ENCODE results near the gene LRRC7.

Gene LRRC7

GRCh38 chr1:69567652-69568420 lies at the start of gene LRRC7:
Gene LRRC7 (plus strand): TSS chr1:69567922. CDS start chr1:69568640, 718 bp downstream.
- no peak for DNase-seq
- in situ Hi-C loops (cut with HindIII; ENCODE audit: low pct_ligation_motif_present, low pct_unique_long_range_greater_than_20kb, low sequenced_read_pairs), result no loop called here

- no peak for DNase-seq
- in situ Hi-C loops (cut with HindIII; ENCODE audit: low pct_ligation_motif_present, low pct_unique_long_range_greater_than_20kb, low sequenced_read_pairs), result no loop called here
Measured at GRCh38 chr1:69519006-69519405, 48.7 kb upstream of the LRRC7 start.

GRCh38 chr1:69520326-69520725 lies 47.4 kb upstream of the LRRC7 start:
- in situ Hi-C loops (cut with HindIII; ENCODE audit: low pct_ligation_motif_present, low pct_unique_long_range_greater_than_20kb, low sequenced_read_pairs), result no loop called here
- no peak for DNase-seq

GRCh38 chr1:69523032-69523431 lies 44.7 kb upstream of the LRRC7 start:
- no peak for DNase-seq
- in situ Hi-C loops (cut with HindIII; ENCODE audit: low pct_ligation_motif_present, low pct_unique_long_range_greater_than_20kb, low sequenced_read_pairs), result no loop called here

- DNase-seq, result no peak
- in situ Hi-C loops (cut with HindIII; ENCODE audit: low pct_ligation_motif_present, low pct_unique_long_range_greater_than_20kb, low sequenced_read_pairs), result no loop called here
Measured at GRCh38 chr1:69523461-69523860, 44.3 kb upstream of the LRRC7 start.

- no peak for DNase-seq
- in situ Hi-C loops (cut with HindIII; ENCODE audit: low pct_ligation_motif_present, low pct_unique_long_range_greater_than_20kb, low sequenced_read_pairs), result no loop called here
Measured at GRCh38 chr1:69524015-69524414, 43.7 kb upstream of the LRRC7 start.

GRCh38 chr1:69527273-69527672 lies 40.4 kb upstream of the LRRC7 start:
- no peak for DNase-seq
- in situ Hi-C loops (cut with HindIII; ENCODE audit: low pct_ligation_motif_present, low pct_unique_long_range_greater_than_20kb, low sequenced_read_pairs), result no loop called here

- no peak for DNase-seq
- in situ Hi-C loops (cut with HindIII; ENCODE audit: low pct_ligation_motif_present, low pct_unique_long_range_greater_than_20kb, low sequenced_read_pairs), result no loop called here
Measured at GRCh38 chr1:69528376-69528775, 39.3 kb upstream of the LRRC7 start.

GRCh38 chr1:69533343-69533742 lies 34.4 kb upstream of the LRRC7 start:
- in situ Hi-C loops (cut with HindIII; ENCODE audit: low pct_ligation_motif_present, low pct_unique_long_range_greater_than_20kb, low sequenced_read_pairs), result no loop called here

GRCh38 chr1:69534829-69535228 lies 32.9 kb upstream of the LRRC7 start:
- in situ Hi-C loops (cut with HindIII; ENCODE audit: low pct_ligation_motif_present, low pct_unique_long_range_greater_than_20kb, low sequenced_read_pairs), result no loop called here
- no peak for DNase-seq

More at GRCh38 chr1:69533343-69533742, 34.4 kb upstream of the LRRC7 start:
- no peak for DNase-seq

- in situ Hi-C loops (cut with HindIII; ENCODE audit: low pct_ligation_motif_present, low pct_unique_long_range_greater_than_20kb, low sequenced_read_pairs), result no loop called here
- no peak for DNase-seq
Measured at GRCh38 chr1:69535490-69535889, 32.2 kb upstream of the LRRC7 start.

GRCh38 chr1:69540052-69540451 lies 27.7 kb upstream of the LRRC7 start:
- no peak for DNase-seq
- in situ Hi-C loops (cut with HindIII; ENCODE audit: low pct_ligation_motif_present, low pct_unique_long_range_greater_than_20kb, low sequenced_read_pairs), result no loop called here

- DNase-seq, result no peak
- in situ Hi-C loops (cut with HindIII; ENCODE audit: low pct_ligation_motif_present, low pct_unique_long_range_greater_than_20kb, low sequenced_read_pairs), result no loop called here
Measured at GRCh38 chr1:69551476-69552324, 16.0 kb upstream of the LRRC7 start.

GRCh38 chr1:69553726-69554125 lies 14.0 kb upstream of the LRRC7 start:
- in situ Hi-C loops (cut with HindIII; ENCODE audit: low pct_ligation_motif_present, low pct_unique_long_range_greater_than_20kb, low sequenced_read_pairs), result no loop called here
- no peak for DNase-seq

- in situ Hi-C loops (cut with HindIII; ENCODE audit: low pct_ligation_motif_present, low pct_unique_long_range_greater_than_20kb, low sequenced_read_pairs), result no loop called here
Measured at GRCh38 chr1:69568421-69569174, 876 bp downstream of the LRRC7 start.

GRCh38 chr1:69569175-69569541 lies 1.4 kb downstream of the LRRC7 start:
- in situ Hi-C loops (cut with HindIII; ENCODE audit: low pct_ligation_motif_present, low pct_unique_long_range_greater_than_20kb, low sequenced_read_pairs), result no loop called here
- DNase-seq, result no peak

More at GRCh38 chr1:69568421-69569174, 876 bp downstream of the LRRC7 start:
- DNase-seq, result no peak

GRCh38 chr1:69569576-69570328 lies 2.0 kb downstream of the LRRC7 start:
- in situ Hi-C loops (cut with HindIII; ENCODE audit: low pct_ligation_motif_present, low pct_unique_long_range_greater_than_20kb, low sequenced_read_pairs), result no loop called here
- no peak for DNase-seq

- no peak for DNase-seq
- in situ Hi-C loops (cut with HindIII; ENCODE audit: low pct_ligation_motif_present, low pct_unique_long_range_greater_than_20kb, low sequenced_read_pairs), result no loop called here
Measured at GRCh38 chr1:69570356-69570755, 2.6 kb downstream of the LRRC7 start.
